GM23338 (cell line): Measurements from ENCODE around the gene OR10D3. TPM values are rescaled to one million over a fixed set of nuclear protein-coding genes. Genes with fewer than 3 reads are reported as not detected.
A peak's percentile ranks its signal among the peaks of the same experiment; 100 is the strongest.

ENCODE experiments used
- ATAC-seq: fragments of 200-7000 bp; cut with Tn5 transposase; 3 replicates; pipeline ENCODE4 v1.9.1; 2020
- DNase-seq: peaks from one replicate; pipeline ENCODE4 v3.0.0-alpha.2; 2015; ENCODE audit warnings: low spot score
- H2AFZ ChIP-seq: fragments of 200-600 bp; sonication (generic); 2 replicates; pipeline ENCODE4 v1.8.0; 2016; ENCODE audit warnings: antibody characterized with exemption, mild to moderate bottlenecking, moderate library complexity
- H3F3A ChIP-seq: fragments of 200-600 bp; sonication (generic); replicated peaks from 2 replicates; pipeline ENCODE4 v1.8.0; 2017; ENCODE audit warnings: antibody characterized with exemption, mixed run types, low read depth
- H3K27ac ChIP-seq: fragments of 200-600 bp; sonication (generic); 2 replicates; pipeline ENCODE4 v1.6.1; 2016; ENCODE audit warnings: low read depth
- H3K27me3 ChIP-seq: fragments of 200-600 bp; sonication (generic); 2 replicates; pipeline ENCODE4 v1.8.0; 2016; ENCODE audit warnings: mild to moderate bottlenecking, mixed run types, moderate library complexity; ENCODE audit not compliant: insufficient read depth
- H3K36me3 ChIP-seq: fragments of 200-600 bp; sonication (generic); 2 replicates; pipeline ENCODE4 v1.8.0; 2016; ENCODE audit warnings: mild to moderate bottlenecking; ENCODE audit not compliant: insufficient read depth
- H3K4me1 ChIP-seq: fragments of 200-600 bp; sonication (generic); 2 replicates; pipeline ENCODE4 v1.8.0; 2016; ENCODE audit warnings: mild to moderate bottlenecking, moderate library complexity; ENCODE audit not compliant: insufficient read depth
- H3K4me2 ChIP-seq: fragments of 200-600 bp; sonication (generic); 2 replicates; pipeline ENCODE4 v1.7.1; 2017; ENCODE audit warnings: mixed run types
- H3K4me3 ChIP-seq: fragments of 200-600 bp; sonication (generic); 2 replicates; pipeline ENCODE4 v1.6.1; 2016; ENCODE audit warnings: mixed run types
- H3K79me2 ChIP-seq: fragments of 200-600 bp; sonication (generic); replicated peaks from 2 replicates; pipeline ENCODE4 v1.8.0; 2017; ENCODE audit warnings: mild to moderate bottlenecking; ENCODE audit not compliant: insufficient read depth
- H3K9me2 ChIP-seq: fragments of 200-600 bp; sonication (generic); 2 replicates; pipeline ENCODE4 v1.8.0; 2017; ENCODE audit not compliant: insufficient read depth
- H4K20me1 ChIP-seq: fragments of 200-600 bp; sonication (generic); replicated peaks from 2 replicates; pipeline ENCODE4 v1.8.0; 2017; ENCODE audit warnings: mild to moderate bottlenecking; ENCODE audit not compliant: insufficient read depth
- H3K27ac Mint-ChIP-seq: 2 replicates; pipeline ENCODE4 v1.8.0; 2020; ENCODE audit warnings: inconsistent platforms, mild to moderate bottlenecking, moderate library complexity, mixed read lengths
- H3K27me3 Mint-ChIP-seq: 3 replicates; pipeline ENCODE4 v1.8.0; 2022; ENCODE audit warnings: low read depth, mild to moderate bottlenecking, moderate library complexity, mixed read lengths, inconsistent platforms; ENCODE audit not compliant: insufficient read depth, poor library complexity
- H3K36me3 Mint-ChIP-seq: 3 replicates; pipeline ENCODE4 v1.8.0; 2021; ENCODE audit warnings: low read depth, mild to moderate bottlenecking, inconsistent platforms, moderate library complexity, mixed read lengths
- H3K4me1 Mint-ChIP-seq: 3 replicates; pipeline ENCODE4 v1.8.0; 2020; ENCODE audit warnings: mild to moderate bottlenecking, inconsistent platforms, mixed read lengths
- H3K4me3 Mint-ChIP-seq: 3 replicates; pipeline ENCODE4 v1.8.0; 2021; ENCODE audit warnings: moderate library complexity, mild to moderate bottlenecking, inconsistent platforms, mixed read lengths
- H3K9me3 Mint-ChIP-seq: 3 replicates; pipeline ENCODE4 v1.8.0; 2020; ENCODE audit warnings: moderate library complexity, mild to moderate bottlenecking, inconsistent platforms, mixed read lengths
- CREB1 ChIP-seq: fragments of 250-450 bp; sonication (Bioruptor Pico); IDR thresholded peaks from 2 replicates; pipeline ENCODE4 v1.5.0; 2020; ENCODE audit warnings: low read depth, mild to moderate bottlenecking, moderate library complexity
- EZH2 ChIP-seq: fragments of 200-600 bp; sonication (generic); IDR thresholded peaks from one replicate; pipeline ENCODE4 v1.8.0; 2017; ENCODE audit warnings: antibody characterized with exemption, mild to moderate bottlenecking, low read depth; ENCODE audit not compliant: unreplicated experiment
- EZH2phosphoT487 ChIP-seq: fragments of 200-600 bp; sonication (generic); IDR thresholded peaks from one replicate; pipeline ENCODE4 v1.8.1; 2018; ENCODE audit warnings: antibody characterized with exemption; ENCODE audit not compliant: unreplicated experiment
- NANOG ChIP-seq: IDR thresholded peaks from 2 replicates; pipeline ENCODE4 v1.6.1; 2016; ENCODE audit warnings: antibody characterized with exemption, borderline replicate concordance
- POLR2AphosphoS5 ChIP-seq: IDR thresholded peaks from 2 replicates; pipeline ENCODE4 v1.6.1; 2016; ENCODE audit warnings: antibody characterized with exemption, low read depth
- ZNF114 ChIP-seq: fragments of 250-450 bp; sonication (Bioruptor Pico); IDR thresholded peaks from 2 replicates; pipeline ENCODE4 v1.5.0; 2020; ENCODE audit warnings: mild to moderate bottlenecking, moderate library complexity
- ZNF331 ChIP-seq: fragments of 250-450 bp; sonication (Bioruptor Pico); IDR thresholded peaks from 2 replicates; pipeline ENCODE4 v1.5.0; 2020; ENCODE audit warnings: low read depth, mild to moderate bottlenecking, moderate library complexity
- polyA plus RNA-seq: library from polyadenylated mRNA; unstranded; fragments of >200 nt; fragmentation: Nextera tagmentation; extraction: Ambion mirVana; gene quantifications from 2 replicates; pipeline ENCODE4 v1.2.1, GENCODE V29; 2016
- total RNA-seq: library from RNA; depleted of rRNA; stranded (reverse); fragments of >200 nt; shearing (Covaris generic); gene quantifications from 2 replicates; pipeline ENCODE4 v1.2.3, GENCODE V29; 2014
- TF ChIP-seq, protein P1 (sequence below): IDR thresholded peaks from one replicate; pipeline ENCODE4 v1.6.1; 2018; ENCODE audit warnings: antibody characterized with exemption; ENCODE audit not compliant: unreplicated experiment

OR10D3 gene
- total and polyA plus RNA-seq, 2 experiments from 2014 or later: not detected

DNA sequence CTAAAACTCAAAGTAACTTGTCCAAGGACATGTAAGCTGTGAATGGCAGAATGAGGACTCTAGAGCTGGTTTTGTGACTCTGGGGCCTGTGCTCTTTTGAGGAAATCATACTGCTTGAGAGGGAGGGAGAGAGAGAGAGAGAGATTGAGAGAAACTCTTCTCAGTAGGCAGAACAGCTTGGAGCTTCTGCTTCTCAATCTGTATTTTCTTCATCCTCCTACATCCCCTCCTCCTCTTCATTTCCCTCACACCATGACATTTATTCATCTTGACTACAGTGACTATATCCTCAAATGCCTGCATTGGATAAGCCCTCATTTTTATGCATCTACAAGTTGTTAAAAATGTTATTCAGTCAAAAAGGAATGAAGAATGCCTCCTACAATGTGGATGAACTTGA is 23.7 kb upstream of the OR10D3 start (continued):
- TF ChIP-seq NANOG (no peak), ZNF114 (CRISPR knock-in tag) (no peak), CREB1 (CRISPR knock-in tag) (no peak), EZH2 (no peak), ZNF331 (CRISPR knock-in tag) (no peak)
- TF ChIP-seq, protein P1, sequence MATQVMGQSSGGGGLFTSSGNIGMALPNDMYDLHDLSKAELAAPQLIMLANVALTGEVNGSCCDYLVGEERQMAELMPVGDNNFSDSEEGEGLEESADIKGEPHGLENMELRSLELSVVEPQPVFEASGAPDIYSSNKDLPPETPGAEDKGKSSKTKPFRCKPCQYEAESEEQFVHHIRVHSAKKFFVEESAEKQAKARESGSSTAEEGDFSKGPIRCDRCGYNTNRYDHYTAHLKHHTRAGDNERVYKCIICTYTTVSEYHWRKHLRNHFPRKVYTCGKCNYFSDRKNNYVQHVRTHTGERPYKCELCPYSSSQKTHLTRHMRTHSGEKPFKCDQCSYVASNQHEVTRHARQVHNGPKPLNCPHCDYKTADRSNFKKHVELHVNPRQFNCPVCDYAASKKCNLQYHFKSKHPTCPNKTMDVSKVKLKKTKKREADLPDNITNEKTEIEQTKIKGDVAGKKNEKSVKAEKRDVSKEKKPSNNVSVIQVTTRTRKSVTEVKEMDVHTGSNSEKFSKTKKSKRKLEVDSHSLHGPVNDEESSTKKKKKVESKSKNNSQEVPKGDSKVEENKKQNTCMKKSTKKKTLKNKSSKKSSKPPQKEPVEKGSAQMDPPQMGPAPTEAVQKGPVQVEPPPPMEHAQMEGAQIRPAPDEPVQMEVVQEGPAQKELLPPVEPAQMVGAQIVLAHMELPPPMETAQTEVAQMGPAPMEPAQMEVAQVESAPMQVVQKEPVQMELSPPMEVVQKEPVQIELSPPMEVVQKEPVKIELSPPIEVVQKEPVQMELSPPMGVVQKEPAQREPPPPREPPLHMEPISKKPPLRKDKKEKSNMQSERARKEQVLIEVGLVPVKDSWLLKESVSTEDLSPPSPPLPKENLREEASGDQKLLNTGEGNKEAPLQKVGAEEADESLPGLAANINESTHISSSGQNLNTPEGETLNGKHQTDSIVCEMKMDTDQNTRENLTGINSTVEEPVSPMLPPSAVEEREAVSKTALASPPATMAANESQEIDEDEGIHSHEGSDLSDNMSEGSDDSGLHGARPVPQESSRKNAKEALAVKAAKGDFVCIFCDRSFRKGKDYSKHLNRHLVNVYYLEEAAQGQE: no peak

DNA sequence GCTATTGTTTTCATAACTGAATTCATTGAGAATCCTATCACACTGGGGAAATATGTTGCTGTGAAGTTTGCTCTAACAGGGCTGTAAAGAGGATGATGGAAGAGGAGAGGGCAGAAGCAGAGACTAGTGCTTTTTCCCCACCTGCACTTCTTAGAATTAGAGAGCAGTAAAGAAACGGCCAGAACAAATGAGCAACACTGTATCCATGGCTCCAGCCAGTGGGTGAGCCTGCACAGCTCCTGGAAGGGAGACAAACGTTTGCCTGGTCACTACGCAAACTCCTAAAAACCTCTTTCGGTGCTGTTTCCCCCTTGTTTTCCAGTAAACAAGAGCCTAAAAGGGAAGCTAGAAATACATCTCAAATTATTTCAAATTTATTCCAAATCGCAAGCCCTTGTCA is 22.2 kb upstream of the OR10D3 start:
- no peaks in the 10 kb centered on the region for H3F3A ChIP-seq
- H3K27ac ChIP-seq: no peak overlapping the region
- no peaks in the 10 kb centered on the region for H3K9me3 Mint-ChIP-seq
- H3K27ac Mint-ChIP-seq: no peak overlapping the region
- DNase-seq (no peak), ATAC-seq (no peak)
- no peak overlapping the region for H3K4me2 ChIP-seq
- TF ChIP-seq EZH2phosphoT487 (no peak), ZNF114 (CRISPR knock-in tag) (no peak)
- H3K4me1 ChIP-seq: no peaks in the 10 kb centered on the region
- peaks cover 6% of the 10 kb centered on the region for H3K27me3 Mint-ChIP-seq
- no peaks in the 10 kb centered on the region for H3K36me3 ChIP-seq
- no peak overlapping the region for H3K4me3 ChIP-seq
- peaks cover 61% of the 10 kb centered on the region for H3K27me3 ChIP-seq
- H4K20me1 ChIP-seq: no peaks in the 10 kb centered on the region; the same call in 1 of the 2 replicates
- no peak overlapping the region for H3K4me3 Mint-ChIP-seq
- H3K9me2 ChIP-seq: no peaks in the 10 kb centered on the region
- no peaks in the 10 kb centered on the region for H3K79me2 ChIP-seq
- H3K4me1 Mint-ChIP-seq: peaks cover 9% of the 10 kb centered on the region
- no peaks in the 10 kb centered on the region for H3K36me3 Mint-ChIP-seq
- H2AFZ ChIP-seq: no peak overlapping the region

DNA sequence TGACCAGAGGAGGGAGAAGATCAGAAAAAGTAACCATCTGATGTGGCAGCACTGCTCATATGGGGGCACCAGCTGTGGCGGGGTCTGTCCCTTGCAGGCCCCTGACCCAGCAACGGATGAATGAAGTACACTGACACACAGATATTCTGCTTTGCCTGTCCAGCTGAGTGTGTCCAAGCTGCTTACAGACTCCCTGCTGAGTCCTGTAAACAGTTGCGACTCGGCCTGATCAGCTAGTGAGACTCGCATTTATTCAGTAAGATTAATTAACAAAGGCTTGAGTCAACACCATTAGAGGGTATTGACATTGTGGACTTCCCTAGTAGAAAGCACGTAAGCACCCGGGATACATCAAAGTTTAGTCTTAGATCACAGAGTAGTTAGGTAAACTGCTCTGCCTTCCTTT is 15.3 kb upstream of the OR10D3 start:
- TF ChIP-seq NANOG (peak; percentile 84; the same call in 1 of the 2 replicates), POLR2AphosphoS5 (no peak), EZH2phosphoT487 (no peak)
- Mint-ChIP-seq H3K36me3 (peaks cover 6% of the 10 kb centered on the region; the same call in 1 of the 3 replicates), H3K27me3 (peaks cover 57% of the 10 kb centered on the region), H3K27ac (no peak overlapping the region), H3K9me3 (peaks cover 6% of the 10 kb centered on the region), H3K4me3 (no peak overlapping the region), H3K4me1 (peaks cover 10% of the 10 kb centered on the region; the same call in 2 of the 3 replicates)
- no peaks in the 10 kb centered on the region for H3K36me3 ChIP-seq
- no peak overlapping the region for H3K27ac ChIP-seq
- peaks cover 93% of the 10 kb centered on the region for H3K27me3 ChIP-seq
- no peaks in the 10 kb centered on the region for H3K4me1 ChIP-seq
- H4K20me1 ChIP-seq: peaks cover 6% of the 10 kb centered on the region
- no peak overlapping the region for H3K4me2 ChIP-seq
- DNase-seq: peak; percentile 64
- H3F3A ChIP-seq: no peaks in the 10 kb centered on the region
- no peak overlapping the region for H3K4me3 ChIP-seq
- no peaks in the 10 kb centered on the region for H3K79me2 ChIP-seq
- peak; percentile 80 for ATAC-seq
- H2AFZ ChIP-seq: no peak overlapping the region
- no peaks in the 10 kb centered on the region for H3K9me2 ChIP-seq
